HG02571 (cell line): ENCODE measurements around the gene KRT17.
"Not testable (repeated sequence)": the region's sequence is repeated elsewhere in the genome, so short reads cannot be mapped to it uniquely, and the experiment has no call there.

ENCODE experiments used
- ATAC-seq: cut with Tn5 transposase; IDR thresholded peaks from one replicate; pipeline ENCODE4 v1.9.1; 2021; ENCODE audit warnings: mild to moderate bottlenecking, moderate library complexity; ENCODE audit not compliant: unreplicated experiment

Gene KRT17

DNA sequence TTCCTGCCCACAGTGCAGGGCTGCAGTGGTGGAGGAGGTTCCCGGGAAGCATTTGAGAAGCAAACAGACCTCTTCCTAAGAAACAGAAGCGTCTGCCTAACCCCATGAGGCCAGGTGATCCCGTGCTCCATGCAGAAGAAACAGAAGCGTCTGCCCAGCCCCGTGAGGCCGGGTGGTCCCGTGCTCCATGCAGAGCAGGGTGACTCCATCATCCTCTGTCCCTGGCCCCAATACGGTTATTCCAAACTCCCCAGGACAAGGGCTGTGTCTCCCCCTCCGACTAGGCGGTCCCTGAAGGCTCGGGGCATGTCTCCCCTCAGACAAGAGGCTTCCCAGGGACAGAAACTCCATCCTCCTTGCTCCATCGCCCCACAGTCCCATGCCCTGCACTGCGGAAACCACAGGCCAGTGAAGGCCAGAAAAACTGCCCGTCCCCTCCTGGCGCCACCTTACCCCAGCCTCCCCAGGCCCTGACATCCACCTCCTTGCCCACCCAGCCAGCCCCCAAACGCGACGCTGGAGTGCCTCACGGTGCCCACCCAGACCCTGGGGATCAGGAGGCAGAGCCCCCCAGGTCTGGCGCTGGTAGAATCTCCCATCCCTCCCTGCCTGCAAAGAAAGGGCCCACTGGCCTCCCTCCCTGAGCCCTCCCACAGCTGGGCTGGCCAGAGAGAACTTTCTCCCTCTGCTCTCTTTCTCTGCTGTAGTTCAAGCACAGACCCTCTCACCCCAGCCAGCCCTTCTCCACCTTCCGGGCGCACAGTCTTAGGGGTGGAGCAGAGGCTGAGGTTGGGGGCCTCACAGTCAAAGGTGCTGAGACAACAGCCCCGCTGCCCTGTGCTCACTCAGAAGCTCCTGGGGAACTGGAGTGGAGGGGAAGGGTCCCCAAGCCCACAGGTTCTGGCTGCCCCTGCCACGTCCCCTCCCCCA, 30.6 kb upstream of the KRT17 start:
- ATAC-seq, result no peak

DNA sequence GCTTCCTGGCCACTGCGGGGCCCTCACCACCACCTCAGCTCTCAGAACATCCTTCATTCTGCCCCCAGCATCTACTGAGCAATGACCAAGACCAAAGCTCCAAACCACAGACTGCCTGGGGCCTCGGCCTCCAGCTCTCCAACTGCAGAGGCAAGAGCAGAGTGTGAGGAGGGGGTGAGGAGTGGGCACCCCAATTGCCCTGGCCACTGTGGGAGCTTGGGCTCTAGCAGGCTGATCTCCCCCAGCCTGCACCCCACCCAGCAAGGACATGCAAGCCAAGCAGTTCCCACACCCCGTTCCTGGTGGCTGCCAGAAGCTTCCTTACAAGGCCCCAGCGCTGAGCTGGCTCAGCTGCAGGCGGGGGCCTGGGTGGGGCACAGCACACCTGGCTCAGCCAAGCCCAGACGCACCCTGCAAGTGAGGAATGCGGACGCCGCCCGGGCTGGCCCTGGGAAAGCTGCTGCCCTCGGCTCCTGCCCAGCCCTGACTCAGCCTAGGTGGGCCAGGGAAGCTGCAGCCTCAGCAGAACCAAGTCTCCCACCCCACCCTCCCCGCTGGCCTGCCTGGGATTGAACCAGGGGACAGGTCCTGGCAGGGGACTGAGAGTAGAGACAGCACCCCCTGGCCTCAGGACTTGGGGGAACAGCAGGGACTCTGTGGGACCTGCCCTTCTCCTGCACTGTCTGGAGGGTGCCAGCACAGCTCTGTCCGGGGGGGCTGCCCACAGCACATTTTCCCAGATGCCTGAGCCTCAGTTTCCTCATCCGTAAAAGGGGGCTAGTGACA, 29.7 kb upstream of the KRT17 start:
- ATAC-seq, result no peak

DNA sequence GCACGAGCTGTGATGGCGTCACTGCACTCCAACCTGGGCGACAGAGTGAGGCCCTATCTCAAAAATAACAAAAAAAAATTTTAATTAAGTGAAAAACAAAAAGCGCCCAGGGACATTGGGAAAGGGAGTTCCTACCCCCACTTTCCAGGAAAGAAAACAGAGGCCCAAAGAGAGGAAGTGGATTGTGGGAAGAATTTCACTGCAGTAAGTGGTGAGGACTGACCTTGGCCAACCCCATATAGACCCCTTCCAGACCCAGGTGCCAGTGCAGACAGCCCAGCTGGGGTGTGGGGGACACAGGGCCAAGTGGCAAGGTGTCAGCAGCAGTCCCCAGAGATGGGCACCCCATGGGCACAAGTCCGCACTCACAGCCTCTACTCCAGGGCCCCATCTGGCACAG, 29.0 kb upstream of the KRT17 start:
- no peak for ATAC-seq

DNA sequence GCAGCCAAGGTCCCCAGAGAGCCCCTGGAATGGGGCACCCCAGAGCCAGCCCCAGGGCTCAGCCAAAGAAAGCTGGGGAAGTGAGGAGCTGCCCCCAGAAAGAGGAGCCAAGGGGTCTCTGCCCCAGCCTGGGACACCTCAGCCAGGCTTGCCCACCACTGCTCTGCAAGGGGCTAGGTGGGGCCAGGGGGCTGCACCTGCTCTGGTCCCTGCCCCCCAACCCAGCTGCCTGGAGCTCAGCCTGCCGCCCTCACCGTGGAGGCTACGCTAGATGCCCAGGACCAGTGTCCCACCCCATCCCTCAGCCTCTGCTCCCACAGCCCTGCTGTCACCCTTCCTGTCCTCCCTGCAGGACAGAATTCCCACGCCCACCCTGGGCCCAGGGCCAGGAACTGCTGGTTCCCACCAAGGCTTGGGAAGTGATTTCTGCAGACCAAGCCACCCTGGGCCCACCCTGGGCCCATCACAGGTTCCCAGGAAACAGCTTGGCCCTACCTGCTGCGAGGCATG, 28.1 kb upstream of the KRT17 start:
- no peak for ATAC-seq

DNA sequence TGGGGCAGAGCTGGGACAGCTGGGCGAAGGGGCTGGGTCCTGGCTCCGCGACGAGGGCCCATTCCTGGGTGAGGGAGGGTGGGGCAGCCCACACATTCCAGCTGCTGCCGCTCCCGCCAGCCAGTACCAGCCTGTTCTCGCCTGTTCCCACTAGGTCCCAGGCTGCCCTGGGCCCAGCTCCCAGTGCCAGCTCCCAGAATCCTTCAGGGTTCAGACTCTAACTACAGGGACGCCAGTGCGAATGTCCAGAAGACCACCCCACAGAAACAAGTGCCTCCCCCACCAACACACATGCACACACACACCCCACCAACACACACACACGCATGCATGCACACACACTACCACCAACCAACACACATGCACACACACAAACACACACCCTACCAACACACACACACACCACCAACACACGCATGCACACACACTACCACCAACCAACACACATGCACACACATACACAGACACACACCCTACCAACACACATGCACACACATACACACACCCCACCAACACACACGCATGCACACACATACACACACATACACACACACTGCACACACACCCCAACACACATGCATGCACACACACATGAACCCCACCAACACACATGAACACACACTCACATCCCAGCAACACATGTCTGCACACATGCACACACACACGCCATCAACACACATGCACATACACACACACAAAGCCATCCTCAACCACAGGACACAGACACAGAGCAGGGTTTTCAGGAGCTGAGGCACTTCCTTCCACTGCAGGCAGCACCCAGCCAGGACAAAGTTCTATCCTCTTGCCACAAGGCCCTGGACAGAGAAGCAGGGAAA, 27.5 kb upstream of the KRT17 start:
- no peak for ATAC-seq

DNA sequence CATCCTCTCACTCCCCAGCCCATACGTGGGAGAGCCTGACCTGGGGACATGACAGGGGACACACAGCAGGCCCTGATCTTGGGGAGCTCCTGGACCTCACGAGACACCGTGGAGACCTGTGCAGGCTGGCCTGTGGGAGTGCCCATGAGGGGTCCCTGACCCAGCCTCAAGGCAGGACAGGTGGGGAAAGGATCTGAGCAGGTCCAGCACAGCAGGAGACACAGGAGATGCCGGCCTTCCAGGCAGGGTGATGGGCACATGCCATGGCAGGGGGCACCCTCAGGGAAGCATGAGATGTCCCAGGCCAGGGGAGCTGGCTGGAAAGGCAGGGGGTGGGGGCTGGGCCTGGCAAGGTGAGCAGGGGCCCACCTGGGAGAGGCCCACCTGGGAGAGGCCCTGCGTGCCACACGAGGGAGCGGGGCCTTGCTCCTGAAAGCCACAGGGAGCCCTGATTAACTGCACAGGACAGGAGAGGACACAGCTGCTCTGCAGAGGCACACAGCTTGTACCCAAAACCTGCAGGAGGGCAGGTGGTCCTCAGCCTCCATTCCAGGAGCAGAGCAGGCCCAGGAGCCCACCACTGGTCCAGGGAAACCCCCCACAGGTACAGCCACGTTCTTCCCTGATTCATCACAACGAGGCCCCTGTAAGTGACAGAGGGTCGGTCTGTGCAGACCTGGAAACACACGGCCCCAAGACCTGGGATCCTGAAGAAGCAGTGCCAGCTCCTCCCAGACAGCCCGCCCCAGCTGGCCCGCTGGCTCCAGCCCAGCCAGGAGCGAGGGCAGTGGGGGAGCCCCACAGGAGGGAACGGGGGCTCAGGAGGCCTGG, 26.6 kb upstream of the KRT17 start:
- ATAC-seq, result no peak

DNA sequence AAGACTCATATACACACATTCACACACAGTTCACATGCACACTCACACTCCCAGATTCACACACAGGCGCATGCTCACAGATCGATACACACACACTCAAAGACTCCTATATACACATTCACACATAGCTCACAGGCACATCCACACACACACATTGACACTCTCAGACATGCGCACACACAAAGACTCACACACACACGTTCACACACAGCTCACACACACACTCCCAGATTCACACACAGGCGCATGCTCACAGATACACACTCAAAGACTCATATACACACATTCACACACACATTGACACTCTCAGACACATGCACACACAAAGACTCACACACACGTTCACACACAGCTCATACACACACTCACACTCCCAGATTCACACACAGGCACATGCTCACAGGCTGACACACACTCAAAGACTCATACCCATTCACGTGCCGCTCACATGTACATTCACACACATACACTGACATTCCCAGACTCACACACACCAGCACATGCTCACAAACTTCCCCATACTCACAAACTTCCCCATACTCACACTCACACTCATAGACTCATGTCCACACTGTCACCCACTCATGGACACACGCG, 25.6 kb upstream of the KRT17 start:
- ATAC-seq, result no peak

DNA sequence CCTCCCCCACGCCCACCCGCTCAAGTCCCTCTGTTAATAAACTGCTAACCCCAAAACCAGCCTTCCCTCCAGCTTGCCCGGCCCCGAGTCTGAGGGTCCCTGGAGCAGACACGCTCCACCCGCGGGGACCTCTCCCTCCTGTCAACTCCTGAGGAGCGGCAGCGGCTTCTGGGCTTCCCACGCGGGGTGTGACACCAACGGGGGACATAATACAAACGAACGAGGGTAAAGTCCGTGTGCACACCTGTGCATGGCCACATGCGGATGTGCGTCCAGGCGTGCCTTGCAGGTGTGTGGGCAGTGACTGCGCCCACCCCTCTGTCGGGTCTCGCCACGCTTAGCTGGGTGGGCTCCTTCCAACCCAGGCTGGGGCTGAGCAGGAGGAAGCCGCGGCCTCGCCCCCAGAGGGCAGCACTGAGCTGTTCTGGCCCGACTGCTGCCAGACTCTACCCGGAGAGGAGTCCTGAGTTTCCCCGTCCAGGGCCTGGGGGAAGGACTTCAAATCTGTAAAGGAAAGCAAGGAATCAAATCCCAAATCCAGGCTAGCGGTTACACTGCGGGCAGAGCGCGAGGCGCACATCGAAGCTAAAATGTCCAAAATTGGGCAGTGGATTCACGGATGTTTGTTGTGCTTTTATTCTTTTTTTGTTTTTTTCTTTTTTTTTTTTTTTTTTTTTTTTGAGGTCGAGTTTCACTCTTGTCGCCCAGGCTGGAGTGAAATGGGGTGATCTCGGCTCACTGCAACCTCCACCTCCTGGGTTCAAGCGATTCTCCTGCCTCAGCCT, 24.2 kb upstream of the KRT17 start:
- peak; percentile 61 for ATAC-seq

DNA sequence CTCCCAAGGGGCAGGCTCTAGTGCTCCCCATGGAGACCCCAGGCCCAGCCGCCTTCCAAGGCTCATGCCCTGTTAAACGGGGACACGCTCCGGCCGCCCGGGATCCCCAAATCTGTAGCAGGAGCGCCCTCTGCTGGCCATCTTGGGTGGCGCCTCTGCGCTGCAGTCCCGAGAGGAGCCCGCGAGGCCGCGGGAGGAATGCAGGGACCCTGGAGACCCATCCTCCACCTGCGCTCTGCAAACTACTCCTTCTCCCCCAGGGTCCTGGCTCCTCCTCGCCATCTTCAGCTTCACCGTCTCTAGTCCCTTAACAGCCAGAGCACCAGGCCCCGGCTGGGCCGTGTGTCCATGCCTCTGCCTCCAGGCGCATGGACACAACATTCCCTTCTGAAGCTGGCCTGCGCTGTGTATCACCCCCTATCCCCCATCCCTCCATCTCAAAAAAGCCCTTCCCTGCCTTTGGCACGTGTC, 23.6 kb upstream of the KRT17 start:
- no peak for ATAC-seq

DNA sequence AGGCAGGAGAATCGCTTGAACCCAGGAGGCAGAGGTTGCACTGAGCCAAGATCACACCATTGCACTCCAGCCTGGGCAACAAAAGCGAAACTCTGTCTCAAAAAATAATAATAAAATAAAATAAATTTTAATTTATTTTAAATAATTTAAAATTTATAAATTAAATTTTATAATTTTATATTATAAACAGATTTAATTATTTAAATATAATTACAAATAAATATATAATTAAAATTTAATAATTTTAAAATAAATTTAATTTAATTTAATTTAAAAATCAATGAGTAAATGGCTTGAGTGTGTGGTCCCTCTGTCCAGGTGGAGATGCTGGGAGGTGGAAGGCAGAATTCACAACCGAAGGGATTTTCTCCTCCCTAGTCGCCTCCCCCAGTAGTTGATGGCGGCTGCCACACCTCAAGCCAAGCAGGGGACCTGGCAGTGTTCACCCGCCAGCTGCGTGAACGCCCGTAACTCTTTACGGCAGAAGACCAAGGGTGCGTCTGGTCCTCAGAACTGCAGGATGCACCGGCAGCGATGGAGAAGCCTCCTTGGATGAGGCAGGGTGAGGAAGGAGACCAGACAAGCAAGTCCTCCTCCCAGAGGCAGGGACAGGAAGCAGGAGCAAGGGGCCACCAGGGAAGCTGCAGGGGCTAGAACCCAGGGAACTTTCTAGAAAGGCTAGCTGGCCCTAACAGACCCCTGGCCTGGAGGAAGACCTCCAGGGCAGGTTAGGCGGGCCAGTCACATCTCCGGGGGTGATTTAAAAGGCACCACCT, 22.9 kb upstream of the KRT17 start:
- no peak for ATAC-seq

DNA sequence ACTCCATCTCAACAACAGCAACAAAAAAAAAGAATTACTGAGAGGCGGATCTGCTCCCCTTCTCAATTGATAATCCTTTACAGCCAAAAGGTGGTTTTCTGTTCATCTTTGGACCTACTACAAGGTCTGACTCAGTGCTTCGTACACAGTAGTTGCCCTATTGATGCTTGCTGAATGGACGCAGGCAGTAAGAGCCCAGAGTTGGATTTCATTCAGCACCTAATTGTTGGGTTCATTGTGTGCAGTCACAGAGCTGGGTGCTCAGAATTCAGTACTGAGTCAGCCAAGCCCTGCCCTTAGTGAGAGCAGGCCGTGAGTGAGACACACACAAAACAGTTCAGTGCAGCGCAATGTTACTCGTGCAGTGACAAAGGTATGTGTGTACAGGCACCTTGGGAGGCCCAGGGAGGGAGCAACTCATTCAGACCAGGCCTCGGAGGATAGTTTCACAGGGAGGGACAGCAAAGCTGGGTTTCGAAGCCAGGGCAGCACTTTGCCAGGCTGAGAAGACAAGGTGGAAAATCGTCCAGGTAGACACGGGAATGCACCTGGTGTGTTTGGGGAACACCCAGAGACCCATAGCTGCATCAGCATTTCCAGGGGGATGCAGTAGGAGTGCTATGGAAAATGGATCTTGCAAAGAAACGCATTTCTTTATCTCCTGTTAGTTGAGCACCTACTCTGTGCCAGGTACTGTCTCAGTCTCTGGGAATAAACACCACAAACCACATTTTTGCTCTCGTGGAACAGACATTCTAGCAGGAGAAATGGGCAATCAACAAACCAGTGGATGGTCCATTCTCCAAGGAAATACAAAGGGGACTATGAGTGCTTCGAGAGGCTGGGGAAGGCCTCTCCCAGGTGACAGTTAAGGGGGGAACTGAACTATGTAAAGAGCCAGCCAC, 18.1 kb upstream of the KRT17 start:
- ATAC-seq, result no peak

DNA sequence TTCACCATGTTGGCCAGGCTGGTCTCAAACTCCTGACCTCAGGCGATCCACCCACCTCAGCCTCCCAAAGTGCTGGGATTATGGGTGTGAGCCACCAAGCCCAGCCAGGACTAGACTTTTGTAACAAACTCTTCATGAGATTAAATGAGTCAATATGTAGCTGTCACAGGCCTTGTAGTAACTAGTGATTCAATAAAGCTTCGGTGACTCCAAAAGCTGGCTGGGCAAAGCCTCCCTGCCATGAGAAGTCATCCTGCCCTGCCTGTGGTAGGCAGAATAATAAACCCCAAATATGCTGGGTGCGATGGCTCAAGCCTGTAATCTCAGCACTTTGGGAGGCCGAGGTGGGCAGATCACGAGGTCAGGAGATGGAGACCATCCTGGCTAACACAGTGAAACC, 16.2 kb upstream of the KRT17 start:
- not testable (repeated sequence) for ATAC-seq

DNA sequence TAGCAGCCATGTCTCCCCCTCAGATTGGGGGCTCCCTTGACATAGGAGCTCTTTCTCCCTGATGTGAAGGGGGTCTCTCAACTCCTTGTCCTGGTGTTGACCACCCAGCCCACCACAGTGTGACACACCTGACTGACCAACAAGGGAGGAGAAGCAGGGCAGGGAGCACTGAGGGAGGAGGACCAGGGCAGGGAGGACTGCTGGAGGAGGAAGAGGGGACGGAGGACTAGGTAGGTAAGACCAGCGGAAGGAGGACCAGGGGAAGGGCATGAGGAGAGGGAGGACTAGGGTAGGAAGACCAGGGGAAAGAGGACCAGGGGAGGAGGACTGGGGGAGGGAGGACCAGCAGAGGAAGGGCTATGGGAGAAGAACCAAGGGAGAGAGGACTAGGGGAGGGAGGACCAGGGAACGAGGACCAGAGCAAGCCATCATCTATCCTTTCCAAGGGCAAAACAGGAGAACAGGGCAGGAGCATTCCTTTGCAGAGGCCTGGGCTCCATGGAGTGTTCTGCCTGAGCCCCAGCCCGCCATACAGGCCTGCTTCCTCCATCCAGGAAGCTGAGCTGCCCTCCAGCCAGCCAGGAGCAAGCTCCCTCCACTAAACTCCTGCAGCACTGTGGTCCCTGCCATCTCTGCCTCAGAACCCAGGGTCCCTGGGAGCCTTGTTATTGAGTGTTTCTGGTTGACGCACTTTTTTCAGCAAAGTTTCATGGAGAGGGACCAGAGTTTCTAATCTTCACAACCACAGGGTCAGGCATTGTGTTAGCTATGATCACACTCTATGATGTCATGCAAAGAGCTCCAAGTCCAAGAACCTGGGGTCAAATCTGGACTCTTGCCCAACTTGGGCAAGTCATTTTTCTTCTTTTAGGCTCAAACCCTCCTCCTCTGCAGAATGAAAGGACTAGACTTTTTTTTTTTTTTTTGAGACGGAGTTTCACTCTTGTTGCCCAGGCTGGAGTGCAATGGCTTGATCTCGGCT, 15.4 kb upstream of the KRT17 start:
- no peak for ATAC-seq

DNA sequence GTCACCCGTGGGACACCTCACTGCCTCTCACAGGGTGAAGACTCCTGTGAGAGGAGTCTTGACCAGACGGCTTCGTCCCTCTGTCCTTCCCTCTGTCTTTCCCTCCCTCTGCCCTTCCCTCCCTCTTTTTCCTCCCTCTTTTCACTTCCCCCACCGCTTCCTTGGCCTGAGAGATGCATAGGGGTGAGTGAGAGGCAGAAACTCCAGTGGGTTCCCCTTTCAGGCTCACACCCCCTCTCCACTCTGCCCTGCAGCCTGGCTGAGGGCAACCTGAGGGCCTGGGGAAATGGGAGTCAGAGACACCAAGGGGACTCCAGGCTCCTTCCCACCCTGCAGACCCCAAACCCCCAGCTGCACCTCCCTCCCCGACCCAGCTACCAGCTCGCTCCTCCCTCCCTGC, 14.6 kb upstream of the KRT17 start:
- ATAC-seq, result no peak

DNA sequence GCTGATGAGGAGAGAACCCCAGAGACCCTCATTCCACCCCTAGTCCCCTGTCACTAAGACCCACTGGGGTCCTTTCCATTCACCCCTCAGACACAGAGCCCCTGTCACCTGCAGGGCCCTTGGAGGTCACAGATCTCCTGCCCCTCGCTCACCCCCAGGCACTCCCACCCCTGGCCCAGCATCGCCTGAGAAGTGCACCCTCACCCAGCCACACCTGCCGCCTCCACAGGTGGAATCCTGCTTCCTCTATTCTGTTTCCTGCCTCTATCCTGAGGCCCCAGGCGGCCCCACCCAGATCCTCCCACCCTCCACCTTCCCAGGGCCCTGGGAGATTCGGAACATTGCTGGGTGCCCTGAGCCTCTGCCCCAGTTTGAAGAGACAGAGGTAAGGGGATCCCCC, 13.8 kb upstream of the KRT17 start:
- ATAC-seq, result no peak

DNA sequence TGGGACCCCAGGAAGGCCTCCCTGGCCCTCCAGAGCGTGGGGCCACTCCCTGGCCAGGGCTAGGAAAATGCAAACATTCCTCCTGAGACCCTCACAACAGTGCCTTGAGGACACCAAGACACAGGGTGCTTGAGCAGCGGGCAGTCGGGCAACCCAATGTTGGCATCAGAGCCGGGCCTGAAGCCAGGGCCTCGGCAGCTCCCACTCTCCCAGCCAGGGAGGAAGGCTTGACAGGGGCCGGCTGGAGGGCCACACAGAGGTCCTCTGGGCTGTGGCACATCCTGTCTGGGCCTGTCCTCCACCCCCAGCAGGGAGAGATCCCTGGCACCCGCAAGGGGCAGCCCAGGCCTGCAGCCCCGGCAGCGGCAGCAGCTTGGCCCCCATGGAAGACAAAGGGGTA, 12.3 kb upstream of the KRT17 start:
- no peak for ATAC-seq
